Common myeloid progenitor, CD34-positive (primary cell): Measurements from ENCODE around the gene SELENOT.
"Not testable (repeated sequence)": the region's sequence is repeated elsewhere in the genome, so short reads cannot be mapped to it uniquely, and the experiment has no call there.

Experiments used
- CTCF ChIA-PET: fragments of 350-600 bp; sonication (Branson Sonifier 250); formaldehyde crosslinking; loops from one replicate; lab custom pipeline; 2021; ENCODE audit warnings: antibody characterized with exemption; lab: Charles Lee
- POLR2A ChIA-PET: fragments of 350-600 bp; sonication (Branson Sonifier 250); formaldehyde crosslinking; loops from one replicate; lab custom pipeline; 2021; ENCODE audit warnings: antibody characterized with exemption; lab: Charles Lee
- DNase-seq, 3 donors: peaks; one replicate each; pipeline versions ENCODE4 v3.0.0 to v3.0.0-alpha.2; 2013
- H3K27ac ChIP-seq, 2 experiments: 1 replicate in 1 of 2; 2 replicates in 1 of 2; pipeline ENCODE4 v1.7.0; 2013; ENCODE audit warnings: inconsistent platforms in 2 of 2, low read length in 2 of 2, mild to moderate bottlenecking in 2 of 2, low read depth in 1 of 2, moderate library complexity in 1 of 2; ENCODE audit not compliant: severe bottlenecking in 2 of 2, insufficient read depth in 1 of 2, poor library complexity in 1 of 2
- H3K27me3 ChIP-seq, 5 experiments: replicated peaks in 2 of 5; 1 replicate in 3 of 5; 2 replicates in 2 of 5; pipeline versions ENCODE4 v1.6.1 to v1.7.0; 2013; ENCODE audit warnings: low read length in 4 of 5, mild to moderate bottlenecking in 2 of 5, moderate library complexity in 2 of 5, inconsistent platforms in 1 of 5; ENCODE audit not compliant: insufficient read depth in 5 of 5, control insufficient read depth in 4 of 5
- H3K36me3 ChIP-seq, 4 experiments: 1 replicate in 2 of 4; 2 replicates in 2 of 4; pipeline versions ENCODE4 v1.6.1 to v1.7.0; 2013; ENCODE audit warnings: low read length in 3 of 4, control low read depth in 1 of 4, mild to moderate bottlenecking in 1 of 4; ENCODE audit not compliant: control insufficient read depth in 4 of 4, insufficient read depth in 4 of 4
- H3K4me1 ChIP-seq, 4 experiments: 1 replicate in 3 of 4; 2 replicates in 1 of 4; pipeline versions ENCODE4 v1.6.1 to v1.7.1; 2013; ENCODE audit warnings: low read length in 3 of 4, mild to moderate bottlenecking in 3 of 4, control low read depth in 1 of 4, inconsistent platforms in 1 of 4, moderate library complexity in 1 of 4; ENCODE audit not compliant: control insufficient read depth in 4 of 4, insufficient read depth in 4 of 4; ENCODE audit errors: control extremely low read depth in 1 of 4
- H3K4me3 ChIP-seq, 7 experiments: 1 replicate in 4 of 7; 2 replicates in 3 of 7; pipeline versions ENCODE4 v1.5.1 to v1.7.0; 2013; ENCODE audit warnings: mild to moderate bottlenecking in 7 of 7, low read length in 6 of 7, moderate library complexity in 6 of 7, inconsistent platforms in 2 of 7, low read depth in 2 of 7, control low read depth in 1 of 7; ENCODE audit not compliant: insufficient read depth in 4 of 7, control insufficient read depth in 1 of 7; ENCODE audit errors: extremely low read depth in 1 of 7
- H3K9me3 ChIP-seq, 5 experiments: 1 replicate in 4 of 5; 2 replicates in 1 of 5; pipeline versions ENCODE4 v1.6.1 to v1.7.1; 2013; ENCODE audit warnings: low read length in 4 of 5, mild to moderate bottlenecking in 2 of 5, inconsistent platforms in 1 of 5, low read depth in 1 of 5, moderate library complexity in 1 of 5; ENCODE audit not compliant: control insufficient read depth in 4 of 5, insufficient read depth in 2 of 5; ENCODE audit errors: control extremely low read depth in 1 of 5
- WGBS: methylation state at CpG from one replicate; pipeline ENCODE4 v1.1.5; 2013; ENCODE audit not compliant: insufficient coverage; 5-methylcytosine and 5-hydroxymethylcytosine counted together

The SELENOT gene

DNA sequence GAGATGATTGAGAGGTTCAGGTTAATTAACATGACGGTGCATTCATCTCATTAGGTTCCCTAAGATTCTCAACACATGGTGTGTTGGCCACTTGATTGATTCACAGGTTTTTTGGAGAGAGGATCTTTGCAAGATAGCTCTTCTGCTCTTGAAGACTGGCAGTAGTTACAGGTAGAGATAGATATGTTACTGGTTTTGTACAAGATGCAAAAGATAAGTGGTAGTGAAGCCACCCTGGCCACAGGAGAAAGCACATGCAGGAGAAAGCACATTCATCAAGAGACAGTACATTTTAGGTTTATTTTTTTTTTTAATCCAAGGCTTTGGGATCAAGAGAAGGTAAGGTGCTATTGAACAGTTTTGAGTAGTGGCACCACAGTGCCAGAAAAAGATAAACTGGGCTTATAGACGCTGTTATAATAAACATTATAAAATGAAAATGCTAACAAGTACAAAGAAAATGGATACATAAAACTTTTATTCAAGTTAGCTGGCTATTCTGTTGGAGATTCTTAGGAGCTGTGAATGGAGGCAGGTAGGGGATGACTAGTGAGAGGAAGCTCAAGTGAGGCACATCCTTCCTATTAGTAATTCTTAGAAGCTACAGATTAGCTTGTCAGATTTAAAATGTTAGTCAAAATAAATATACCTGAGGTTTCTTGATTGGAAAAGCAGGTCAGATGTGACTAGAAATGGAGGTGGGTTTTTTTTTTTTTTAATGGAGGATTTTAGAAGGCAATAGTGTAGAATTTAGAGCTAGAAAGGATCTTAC lies 10.8 kb downstream of the SELENOT start:
- no peaks in the 10 kb centered on the region for H3K27me3 ChIP-seq
- H3K4me3 ChIP-seq = no peak overlapping the region
- no peaks in the 10 kb centered on the region for H3K9me3 ChIP-seq
- H3K27ac ChIP-seq = no peak overlapping the region
- ChIA-PET POLR2A (no interaction called here), CTCF (interaction anchor here (0.7 to 2.5 kb wide), 4 partner anchors 8 to 66 kb away, joined by 3 to 9 read pairs (median 4); partner anchors contain the start of gene SELENOT)
- H3K36me3 ChIP-seq = peaks cover 4 to 17% (median 11%) of the 10 kb centered on the region in 4 experiments
- WGBS = 100% methylated on average over 1 of the region's 2 CpGs
- DNase-seq = peak in 1 of 3 donors; percentile 28
- peaks cover 0 to 15% (median 7%) of the 10 kb centered on the region in 4 experiments for H3K4me1 ChIP-seq

DNA sequence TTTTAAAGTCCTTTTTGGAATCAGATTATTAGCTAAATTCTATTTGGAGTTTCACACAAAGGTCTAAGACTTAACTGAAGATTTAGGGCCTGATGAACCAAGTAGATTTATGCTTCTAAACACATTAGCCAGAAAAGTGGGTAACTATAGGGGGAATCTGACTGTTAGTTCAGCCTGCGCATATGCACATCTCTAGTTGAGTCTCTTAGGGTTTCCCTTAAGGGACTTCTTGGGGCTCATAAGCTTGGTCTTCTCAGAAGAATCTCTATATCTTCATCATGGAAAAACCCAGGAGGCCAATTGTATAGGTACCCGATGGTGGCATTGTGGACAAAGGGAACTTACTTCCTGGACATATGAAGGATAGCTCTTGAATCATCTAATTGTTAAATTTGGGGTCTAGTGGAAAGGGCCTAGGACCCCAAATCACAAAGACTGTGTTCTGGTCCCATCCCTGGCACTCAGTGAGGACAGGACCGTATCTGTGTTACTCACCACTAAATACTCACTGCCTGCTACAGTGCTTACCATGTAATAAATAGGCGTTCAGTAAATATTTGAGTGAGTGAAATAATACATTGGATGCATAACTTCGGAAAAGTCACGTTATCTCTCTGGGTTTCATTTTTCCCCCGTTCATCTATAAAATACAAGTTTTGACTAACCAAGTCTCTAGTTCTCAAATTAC lies 17.0 kb downstream of the SELENOT start:
- no peaks in the 10 kb centered on the region for H3K9me3 ChIP-seq
- H3K27ac ChIP-seq = no peak overlapping the region
- whole genome bisulfite sequencing = 86% methylated on average over 1 of the region's 7 CpGs
- ChIA-PET POLR2A (no interaction called here), CTCF (interaction anchor here (0.9 to 1.6 kb wide), 2 partner anchors 15 to 143 kb away, joined by 3 read pairs; no protein-coding TSS in a partner anchor)
- H3K4me3 ChIP-seq = no peak overlapping the region
- H3K4me1 ChIP-seq = no peaks in the 10 kb centered on the region
- H3K36me3 ChIP-seq = peaks cover 6 to 24% (median 11%) of the 10 kb centered on the region in 4 experiments
- H3K27me3 ChIP-seq = no peaks in the 10 kb centered on the region
- DNase-seq = no peak

DNA sequence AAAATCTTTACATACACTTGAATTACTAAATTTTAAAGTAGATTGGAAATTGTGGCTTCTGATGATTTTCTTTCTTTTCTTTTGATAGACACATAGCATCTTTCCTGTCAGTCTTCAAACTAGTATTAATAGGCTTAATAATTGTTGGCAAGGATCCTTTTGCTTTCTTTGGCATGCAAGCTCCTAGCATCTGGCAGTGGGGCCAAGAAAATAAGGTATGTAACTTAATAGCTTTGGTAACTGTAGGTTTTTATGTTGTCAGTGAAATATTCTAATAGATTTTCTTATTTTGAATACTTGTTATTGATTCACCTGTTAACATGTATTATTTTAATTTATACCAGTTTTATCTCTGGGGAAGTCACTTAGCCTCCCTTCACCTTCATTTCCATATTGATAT lies 19.8 kb downstream of the SELENOT start:
- H3K4me3 ChIP-seq, POLR2A ChIA-PET, H3K27ac ChIP-seq, CTCF ChIA-PET, H3K9me3 ChIP-seq, H3K27me3 ChIP-seq, H3K4me1 ChIP-seq, DNase-seq: not testable (repeated sequence)
- H3K36me3 ChIP-seq = peaks cover 16 to 51% (median 28%) of the 10 kb centered on the region in 4 experiments

DNA sequence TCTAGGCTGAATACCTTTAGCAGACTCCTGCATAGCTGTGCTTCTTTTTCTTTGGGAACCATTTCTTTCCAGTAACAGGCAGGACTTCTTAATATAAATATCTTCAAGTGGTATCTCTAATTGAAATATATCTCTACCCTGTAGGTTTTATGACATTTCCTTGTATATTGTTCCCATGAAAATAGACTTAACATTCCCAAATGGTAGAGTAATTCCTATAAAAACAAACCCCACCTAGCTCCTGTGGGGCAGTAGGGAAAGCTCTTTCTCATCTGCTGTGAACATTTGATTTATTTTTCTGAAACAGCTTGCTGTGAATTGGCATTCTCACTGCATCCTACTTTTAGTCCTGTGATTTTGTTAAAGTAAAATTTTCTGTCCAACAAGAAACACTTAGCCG lies 20.8 kb downstream of the SELENOT start:
- Histone ChIP-seq H3K36me3 (peaks cover 15 to 43% (median 26%) of the 10 kb centered on the region in 4 experiments), H3K27me3 (no peaks in the 10 kb centered on the region), H3K9me3 (no peaks in the 10 kb centered on the region), H3K4me1 (no peaks in the 10 kb centered on the region), H3K27ac (no peak overlapping the region), H3K4me3 (no peak overlapping the region)
- DNase-seq = no peak
- ChIA-PET CTCF (no interaction called here), POLR2A (interaction anchor here (0.6 kb wide), 1 partner anchor 78 kb away, joined by 3 read pairs; the partner anchor contains the start of gene SERP1)
- WGBS = no CpG with 5 or more reads among the region's 1 CpG

DNA sequence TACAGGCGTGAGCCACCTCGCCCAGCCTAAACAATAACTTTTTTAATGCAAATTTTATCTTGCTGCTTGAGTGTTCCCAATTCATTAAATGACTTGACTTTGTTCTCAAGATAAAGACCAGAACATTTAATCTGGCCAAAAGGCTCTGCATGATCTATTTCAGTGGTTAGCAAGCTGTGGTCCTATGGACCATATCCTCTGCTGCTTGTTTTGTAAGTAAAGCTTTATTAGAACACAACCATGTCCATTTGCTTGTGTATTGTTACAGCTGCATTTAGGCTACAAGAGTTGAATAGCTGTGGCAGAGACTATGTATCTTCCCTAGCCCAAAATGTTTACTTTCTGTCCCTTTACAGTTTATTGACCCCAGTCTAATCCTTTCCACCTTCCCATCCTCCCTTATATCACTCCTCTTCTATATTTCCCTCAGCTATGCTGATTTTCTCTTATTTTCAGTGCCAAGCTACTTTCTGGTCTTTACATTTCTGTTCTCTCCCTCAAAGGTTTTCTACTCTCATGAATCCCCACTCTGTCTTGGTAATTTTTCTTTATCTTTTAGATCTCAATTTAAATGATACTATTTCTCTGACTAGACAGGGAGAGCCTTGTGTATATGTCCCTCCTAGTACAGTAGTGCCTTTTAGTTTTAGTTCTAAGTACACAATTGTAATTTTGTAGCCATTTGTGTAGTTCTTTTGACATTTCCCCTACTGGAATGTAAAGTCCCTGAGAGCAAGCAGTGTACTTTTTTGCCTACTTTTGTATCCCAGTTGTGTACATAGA lies 23.2 kb downstream of the SELENOT start:
- POLR2A ChIA-PET = no interaction called here
- no peak overlapping the region for H3K4me3 ChIP-seq
- CTCF ChIA-PET = interaction anchor here (0.7 kb wide), 1 partner anchor 12 kb away, joined by 3 read pairs; no protein-coding TSS in a partner anchor
- DNase-seq = no peak
- H3K9me3 ChIP-seq = no peaks in the 10 kb centered on the region
- H3K27ac ChIP-seq = no peak overlapping the region
- no peaks in the 10 kb centered on the region for H3K27me3 ChIP-seq
- WGBS = 90% methylated on average over 2 of the region's 2 CpGs
- H3K36me3 ChIP-seq = peaks cover 15 to 44% (median 29%) of the 10 kb centered on the region in 4 experiments
- H3K4me1 ChIP-seq = no peaks in the 10 kb centered on the region

DNA sequence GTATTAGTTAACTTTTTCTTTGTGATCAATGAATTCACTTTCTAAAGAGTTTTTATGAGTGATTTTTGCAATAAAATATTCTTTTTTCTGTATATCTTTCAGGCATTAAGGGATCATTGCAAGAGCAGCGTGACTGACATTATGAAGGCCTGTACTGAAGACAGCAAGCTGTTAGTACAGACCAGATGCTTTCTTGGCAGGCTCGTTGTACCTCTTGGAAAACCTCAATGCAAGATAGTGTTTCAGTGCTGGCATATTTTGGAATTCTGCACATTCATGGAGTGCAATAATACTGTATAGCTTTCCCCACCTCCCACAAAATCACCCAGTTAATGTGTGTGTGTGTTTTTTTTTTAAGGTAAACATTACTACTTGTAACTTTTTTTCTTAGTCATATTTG lies 24.4 kb downstream of the SELENOT start:
- CTCF ChIA-PET = no interaction called here
- Histone ChIP-seq H3K4me3 (no peak overlapping the region), H3K4me1 (no peaks in the 10 kb centered on the region), H3K36me3 (peaks cover 15 to 46% (median 29%) of the 10 kb centered on the region in 4 experiments), H3K27ac (no peak overlapping the region), H3K9me3 (no peaks in the 10 kb centered on the region), H3K27me3 (no peaks in the 10 kb centered on the region)
- WGBS = 90% methylated on average over 2 of the region's 2 CpGs
- DNase-seq = no peak
- POLR2A ChIA-PET = no interaction called here
